ENCODE data around the gene GALNT18. TPM values are rescaled to one million over a fixed set of nuclear protein-coding genes. Genes with fewer than 3 reads are reported as not detected.

GALNT18 gene
- total and polyA plus RNA-seq, 2 donors (not counting 3 experiments of a cell fraction or from before 2014, with no cell fraction given): 0.17 to 0.18 TPM

DNA sequence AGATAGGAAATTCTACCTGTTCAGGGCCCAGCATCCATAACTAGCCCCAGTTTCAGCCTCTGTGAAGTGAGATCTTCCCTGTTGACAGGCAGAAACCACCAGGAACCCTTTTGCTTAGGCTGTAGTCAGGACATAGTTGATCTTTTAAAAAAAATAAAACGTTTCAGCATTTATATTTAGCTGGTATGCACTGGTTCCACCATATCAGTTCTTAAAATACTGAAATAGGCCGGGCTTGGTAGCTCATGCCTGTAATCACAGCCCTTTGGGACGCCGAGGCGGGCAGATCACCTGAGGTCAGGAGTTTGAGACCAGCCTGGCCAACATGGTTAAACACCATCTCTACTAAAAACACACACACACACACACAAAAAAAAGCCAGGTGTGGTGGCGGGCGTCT lies 35.3 kb downstream of the GALNT18 start:
- no peak overlapping the region for H3K4me3 ChIP-seq (replicated peaks in 1 of 3; ENCODE audit: insufficient read depth in 1 of 3, low read depth in 1 of 3, low read length in 3 of 3)
- no peak for TF ChIP-seq EZH2 (IDR thresholded peaks at IDR 0.05; ENCODE audit: borderline replicate concordance, low read depth, low read length, severe bottlenecking)
- no peak for TF ChIP-seq FOS (IDR thresholded peaks at IDR 0.05; ENCODE audit: borderline replicate concordance, insufficient read depth, low read length)
- TF ChIP-seq MYC (IDR thresholded peaks at IDR 0.05; ENCODE audit: low read depth, low read length): no peak
- TF ChIP-seq CTCF (IDR thresholded peaks at IDR 0.05; ENCODE audit: extremely low read depth in 1 of 2, insufficient read depth in 1 of 2, low read depth in 1 of 2, low read length in 2 of 2): no peak
- no peak for TF ChIP-seq JUN (IDR thresholded peaks at IDR 0.05; ENCODE audit: borderline replicate concordance, insufficient read depth, insufficient read length, low read depth)
- no peak for TF ChIP-seq POLR2A (IDR thresholded peaks at IDR 0.05; ENCODE audit: low read depth, low read length)
- TF ChIP-seq POLR2AphosphoS5 (IDR thresholded peaks at IDR 0.05; ENCODE audit: insufficient read depth, low read depth, low read length): no peak
- TF ChIP-seq GATA2 (IDR thresholded peaks at IDR 0.05; ENCODE audit: insufficient read depth, insufficient read length, low read depth, low read length): no peak
- no peak for TF ChIP-seq MAX (IDR thresholded peaks at IDR 0.05; ENCODE audit: insufficient read depth, insufficient read length)
- no peak for FAIRE-seq
- H3K27ac ChIP-seq (ENCODE audit: insufficient read depth, low read depth, low read length): no peak overlapping the region
- no peaks in the 10 kb centered on the region for H3K9me3 ChIP-seq (replicated peaks; ENCODE audit: control insufficient read depth, insufficient read depth, low read length)
- H3K27me3 ChIP-seq (ENCODE audit: control insufficient read depth in 2 of 2, insufficient read depth in 2 of 2, low read length in 2 of 2): peaks cover 0 to 2% of the 10 kb centered on the region in 2 experiments
- no peaks in the 10 kb centered on the region for H3K79me2 ChIP-seq (ENCODE audit: control insufficient read depth, insufficient read depth, low read length)
- no peaks in the 10 kb centered on the region for H4K20me1 ChIP-seq (replicated peaks; ENCODE audit: control insufficient read depth, extremely low read depth, insufficient read depth, low read length)
- no peaks in the 10 kb centered on the region for H3K9me1 ChIP-seq (replicated peaks; ENCODE audit: control insufficient read depth, extremely low read depth, insufficient read depth, low read length)
- no peak overlapping the region for H3K4me2 ChIP-seq (ENCODE audit: insufficient read depth, low read length)
- DNase-seq (ENCODE audit: low read depth, low spot score): no peak
- intact Hi-C loops (cut with micrococcal nuclease): no loop called here
- no peak overlapping the region for H3K9ac ChIP-seq (replicated peaks; ENCODE audit: extremely low read depth, insufficient read depth, low read length)
- dilution Hi-C loops (cut with MboI; ENCODE audit: extremely low pct_ligation_motif_present, low sequenced_read_pairs): no loop called here
- POLR2A ChIA-PET: no interaction called here
- no TSS peak for BruUV-seq (replicated peaks)
- H2AFZ ChIP-seq (ENCODE audit: low read depth, low read length): no peak overlapping the region
- H3K4me1 ChIP-seq (ENCODE audit: control insufficient read depth, extremely low read depth, insufficient read depth, low read length): peaks cover 4% of the 10 kb centered on the region
- CTCF ChIA-PET: no interaction called here
- no peaks in the 10 kb centered on the region for H3K36me3 ChIP-seq (ENCODE audit: control insufficient read depth in 2 of 2, extremely low read depth in 1 of 2, insufficient read depth in 2 of 2, low read length in 2 of 2)

Measured in endothelial cell of umbilical vein (primary cell).